ENCODE measurements around the gene FANCL.
A peak's percentile ranks its signal among the peaks of the same experiment; 100 is the strongest.
"Not testable (repeated sequence)": the region's sequence is repeated elsewhere in the genome, so short reads cannot be mapped to it uniquely, and the experiment has no call there.

FANCL gene

GRCh38 chr2:58140508-58141072 lies 100.5 kb downstream of the FANCL start:
- peak; percentile 33 for DNase-seq (ENCODE audit: low spot score)

DNA sequence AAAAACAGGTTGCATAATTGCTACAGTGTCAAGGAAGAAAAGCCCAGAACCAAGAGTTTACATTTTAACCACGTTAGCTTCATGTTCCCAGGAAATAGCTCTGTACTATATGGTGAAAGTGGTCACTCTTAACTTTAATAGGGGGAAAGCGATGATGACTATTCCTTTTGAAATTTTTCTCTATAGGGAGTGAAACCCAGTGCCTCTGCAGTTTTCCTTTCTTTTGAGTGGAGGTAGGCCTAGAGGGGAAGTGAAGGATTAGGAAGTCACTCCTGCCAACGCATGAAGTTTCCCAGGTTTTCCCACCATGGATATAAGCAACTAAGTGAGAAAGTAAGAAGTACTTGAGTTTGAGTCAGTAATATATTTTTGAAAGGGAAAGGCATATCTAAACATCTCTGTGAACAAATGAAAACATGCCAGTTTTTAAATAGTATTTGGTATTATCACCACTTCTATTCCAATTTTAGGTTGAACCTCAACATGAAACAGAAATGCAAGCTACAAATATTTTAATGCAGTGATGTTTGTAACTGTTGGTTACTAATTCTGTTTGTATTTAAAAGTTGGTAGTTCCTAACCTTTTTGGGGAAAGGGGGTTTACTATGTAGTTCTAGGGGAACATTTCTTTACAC lies 102.6 kb downstream of the FANCL start:
- DNase-seq (ENCODE audit: low spot score) = no peak

- DNase-seq (ENCODE audit: low spot score) = no peak
Measured at GRCh38 chr2:58137856-58138255, 103.3 kb downstream of the FANCL start.

DNA sequence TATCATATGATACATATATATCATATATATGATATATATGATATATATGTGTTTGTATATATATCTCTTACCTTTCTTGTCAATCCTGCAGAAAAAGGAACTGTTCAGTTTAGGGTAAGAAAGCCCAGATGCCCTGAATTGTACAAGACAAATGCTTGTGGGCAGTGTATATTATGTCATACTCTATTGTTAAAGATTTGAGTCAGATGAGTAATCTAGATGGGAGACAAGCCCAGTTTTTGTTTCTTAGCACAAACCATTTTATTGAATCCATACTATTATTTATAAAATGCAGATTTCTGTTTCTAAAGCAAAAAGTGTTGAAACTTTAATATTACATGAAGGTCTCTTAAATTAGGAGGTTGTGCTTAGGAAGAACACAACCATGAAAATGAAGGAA lies 103.9 kb downstream of the FANCL start:
- DNase-seq (ENCODE audit: low spot score) = peak; percentile 21

DNA sequence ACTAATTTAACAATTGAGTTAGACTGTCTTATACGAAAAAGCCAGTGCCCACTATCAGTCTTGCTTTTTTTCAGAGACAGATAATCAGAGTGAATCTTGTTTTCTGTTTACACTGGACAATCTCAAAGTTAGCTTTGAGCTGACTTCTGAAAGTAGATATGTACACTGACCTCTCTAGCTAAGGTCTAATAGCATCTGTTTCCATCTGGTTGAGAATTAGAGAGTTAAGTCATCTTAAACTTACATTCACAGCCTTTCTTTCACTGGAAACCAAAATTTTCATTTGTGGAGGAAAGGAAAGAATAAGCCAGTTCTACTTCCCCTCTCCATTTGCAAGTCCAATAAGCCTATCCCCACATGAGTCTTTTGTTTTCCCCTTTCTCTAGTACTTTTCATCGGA lies 105.3 kb downstream of the FANCL start:
- DNase-seq (ENCODE audit: low spot score) = no peak

- DNase-seq (ENCODE audit: low spot score) = no peak
Measured at GRCh38 chr2:58133395-58133794, 107.7 kb downstream of the FANCL start.

GRCh38 chr2:58131191-58132011 lies 109.7 kb downstream of the FANCL start:
- DNase-seq (ENCODE audit: low spot score) = no peak

DNA sequence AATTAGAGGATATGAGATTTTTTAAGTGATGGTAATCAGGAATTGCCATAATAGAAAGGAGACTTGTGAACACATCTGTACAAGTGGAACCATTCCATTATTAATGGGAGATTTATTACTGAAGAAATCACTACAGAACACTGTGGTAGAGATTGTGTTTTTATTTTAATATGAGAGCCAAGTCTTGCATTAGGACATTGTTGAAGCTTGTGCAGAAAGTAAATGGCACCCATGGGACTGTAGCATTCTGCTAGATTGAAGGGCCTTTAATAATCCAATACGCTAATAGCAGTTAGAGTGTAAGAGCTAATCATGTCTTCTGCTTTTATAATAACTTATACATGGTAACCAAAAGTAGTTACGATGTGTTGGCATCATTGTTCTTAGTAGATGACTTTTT lies 110.9 kb downstream of the FANCL start:
- DNase-seq (ENCODE audit: low spot score) = no peak

- no peak for DNase-seq (ENCODE audit: low spot score)
Measured at GRCh38 chr2:58127111-58127510, 114.0 kb downstream of the FANCL start.

- DNase-seq (ENCODE audit: low spot score) = no peak
Measured at GRCh38 chr2:58122540-58122939, 118.6 kb downstream of the FANCL start.

DNA sequence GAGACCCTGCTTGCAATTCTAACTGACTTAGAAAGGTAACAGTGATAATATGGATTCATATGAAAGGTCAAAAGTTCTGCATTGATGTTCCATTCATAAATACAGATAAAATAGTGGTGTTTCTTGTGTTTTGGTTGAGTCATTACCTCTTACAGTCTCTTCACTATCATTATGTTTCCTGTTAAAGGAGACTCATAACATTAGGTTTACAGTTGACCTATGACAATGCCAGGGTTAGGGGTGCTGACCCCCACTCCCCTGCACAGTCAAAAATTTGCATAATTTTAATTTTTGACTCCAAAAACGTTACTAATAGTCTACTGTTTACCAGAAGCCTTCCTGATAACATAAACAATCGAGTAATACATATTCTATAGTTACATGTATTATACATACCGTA lies 119.1 kb downstream of the FANCL start:
- DNase-seq (ENCODE audit: low spot score) = no peak

GRCh38 chr2:58120626-58121229 lies 120.4 kb downstream of the FANCL start:
- DNase-seq (ENCODE audit: low spot score) = no peak

DNA sequence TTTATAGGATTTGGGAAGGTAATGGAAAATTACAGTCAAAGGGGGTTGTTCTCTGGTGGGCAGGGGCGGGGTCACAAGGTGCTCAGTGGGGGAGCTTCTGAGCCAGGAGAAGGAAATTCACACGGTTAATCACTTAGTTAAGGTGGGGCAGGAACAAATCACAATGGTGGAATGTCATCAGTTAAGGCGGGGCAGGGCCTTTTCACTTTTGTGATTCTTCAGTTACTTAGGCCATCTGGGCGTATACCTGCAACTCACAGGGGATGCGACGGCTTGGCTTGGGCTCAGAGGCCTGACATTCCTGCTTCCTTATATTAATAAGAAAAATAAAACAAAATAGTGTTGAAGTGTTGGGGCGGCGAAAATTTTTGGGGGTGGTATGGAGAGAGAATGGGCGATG lies 127.6 kb downstream of the FANCL start:
- not testable (repeated sequence) for DNase-seq (ENCODE audit: low spot score)

GRCh38 chr2:58110765-58111164 lies 130.4 kb downstream of the FANCL start:
- DNase-seq (ENCODE audit: low spot score) = no peak

DNA sequence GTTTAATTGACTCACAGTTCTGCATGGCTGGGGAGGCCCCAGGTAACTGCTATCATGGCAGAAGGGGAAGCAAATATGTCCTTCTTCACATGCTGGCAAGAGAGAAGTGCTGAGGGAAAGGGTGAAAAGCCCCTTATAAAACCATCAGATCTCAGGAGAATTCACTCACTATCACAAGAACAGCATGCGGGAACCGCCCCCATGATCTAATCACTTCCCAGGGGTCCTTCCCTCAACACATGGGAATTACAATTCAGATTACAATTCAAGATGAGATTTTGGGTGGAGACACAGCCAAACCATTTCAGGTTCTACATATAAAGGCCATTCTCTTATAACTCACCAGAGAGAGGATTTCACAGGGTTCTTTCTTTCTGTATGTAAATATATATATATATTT lies 131.6 kb downstream of the FANCL start:
- DNase-seq (ENCODE audit: low spot score) = no peak
